ENCODE measurements around the gene INTS13.
"Not testable (repeated sequence)": the region's sequence is repeated elsewhere in the genome, so short reads cannot be mapped to it uniquely, and the experiment has no call there.

Gene INTS13

GRCh38 chr12:26936559-26937442 lies 980 bp downstream of the INTS13 start:
- DNase-seq (ENCODE audit: low spot score) = no peak

GRCh38 chr12:26935636-26936378 lies 2.0 kb downstream of the INTS13 start:
- no peak for DNase-seq (ENCODE audit: low spot score)

- no peak for DNase-seq (ENCODE audit: low spot score)
These were observed 8.2 kb downstream of the INTS13 start for GRCh38 chr12:26929590-26929989.

GRCh38 chr12:26928661-26929060 lies 9.1 kb downstream of the INTS13 start:
- DNase-seq (ENCODE audit: low spot score) = no peak

GRCh38 chr12:26921886-26922285 lies 15.9 kb downstream of the INTS13 start:
- DNase-seq (ENCODE audit: low spot score) = no peak

- DNase-seq (ENCODE audit: low spot score) = no peak
These were observed 18.6 kb downstream of the INTS13 start for GRCh38 chr12:26919216-26919555.

GRCh38 chr12:26918321-26919215 lies 19.2 kb downstream of the INTS13 start:
- no peak for DNase-seq (ENCODE audit: low spot score)

- no peak for DNase-seq (ENCODE audit: low spot score)
These were observed 31.1 kb downstream of the INTS13 start for GRCh38 chr12:26906704-26907103.

GRCh38 chr12:26906024-26906423 lies 31.8 kb downstream of the INTS13 start:
- no peak for DNase-seq (ENCODE audit: low spot score)

- not testable (repeated sequence) for DNase-seq (ENCODE audit: low spot score)
These were observed 34.4 kb downstream of the INTS13 start for GRCh38 chr12:26903396-26903795.

GRCh38 chr12:26896913-26897312 lies 40.9 kb downstream of the INTS13 start:
- DNase-seq (ENCODE audit: low spot score) = no peak

GRCh38 chr12:26895672-26896071 lies 42.1 kb downstream of the INTS13 start:
- no peak for DNase-seq (ENCODE audit: low spot score)

GRCh38 chr12:26891704-26892103 lies 46.1 kb downstream of the INTS13 start:
- no peak for DNase-seq (ENCODE audit: low spot score)

- DNase-seq (ENCODE audit: low spot score) = no peak
These were observed 47.0 kb downstream of the INTS13 start for GRCh38 chr12:26890784-26891183.

- DNase-seq (ENCODE audit: low spot score) = peak; percentile 75
These were observed 52.8 kb downstream of the INTS13 start for GRCh38 chr12:26884765-26885576.

GRCh38 chr12:26880625-26881024 lies 57.2 kb downstream of the INTS13 start:
- DNase-seq (ENCODE audit: low spot score) = no peak

GRCh38 chr12:26878661-26879119 lies 59.1 kb downstream of the INTS13 start:
- DNase-seq (ENCODE audit: low spot score) = peak; percentile 16

GRCh38 chr12:26874501-26875296 lies 63.1 kb downstream of the INTS13 start:
- DNase-seq (ENCODE audit: low spot score) = no peak

GRCh38 chr12:26872625-26873024 lies 65.2 kb downstream of the INTS13 start:
- DNase-seq (ENCODE audit: low spot score) = no peak

- no peak for DNase-seq (ENCODE audit: low spot score)
These were observed 65.8 kb downstream of the INTS13 start for GRCh38 chr12:26871985-26872384.

All from AG08396 (cell line).